ENCODE results near the gene EMILIN3.
A peak's percentile ranks its signal among the peaks of the same experiment; 100 is the strongest.

Gene EMILIN3

GRCh38 chr20:41373931-41374920, 7.6 kb upstream of the EMILIN3 start:
- H3K36me3 ChIP-seq (ENCODE audit: control insufficient read depth, insufficient read depth, low read length), result no peaks in the 10 kb centered on the region
- H3K4me3 ChIP-seq (ENCODE audit: low read length), result no peak overlapping the region
- DNase-seq (ENCODE audit: low read depth, low spot score), result no peak
- H3K9me3 ChIP-seq (ENCODE audit: control insufficient read depth, insufficient read depth, low read length), result peaks cover 3% of the 10 kb centered on the region
- peaks cover 2% of the 10 kb centered on the region; the same call in 1 of the 2 replicates for H3K27me3 ChIP-seq (ENCODE audit: control insufficient read depth, insufficient read depth, low read length)
- no CpG with 5 or more reads among the region's 9 CpGs for WGBS (ENCODE audit: insufficient coverage, insufficient read length)
- H3K27ac ChIP-seq (ENCODE audit: low read length), result no peak overlapping the region
- H3K4me1 ChIP-seq (ENCODE audit: control insufficient read depth, insufficient read depth, low read length), result no peaks in the 10 kb centered on the region; the same call in 1 of the 2 replicates

GRCh38 chr20:41373251-41373783, 6.7 kb upstream of the EMILIN3 start:
- no peak for DNase-seq (ENCODE audit: low read depth, low spot score)
- no peak overlapping the region for H3K4me3 ChIP-seq (ENCODE audit: low read length)
- H3K9me3 ChIP-seq (ENCODE audit: control insufficient read depth, insufficient read depth, low read length), result peaks cover 3% of the 10 kb centered on the region
- H3K36me3 ChIP-seq (ENCODE audit: control insufficient read depth, insufficient read depth, low read length), result no peaks in the 10 kb centered on the region
- no peak overlapping the region for H3K27ac ChIP-seq (ENCODE audit: low read length)
- peaks cover 2% of the 10 kb centered on the region; the same call in 1 of the 2 replicates for H3K27me3 ChIP-seq (ENCODE audit: control insufficient read depth, insufficient read depth, low read length)
- no peaks in the 10 kb centered on the region; the same call in 1 of the 2 replicates for H3K4me1 ChIP-seq (ENCODE audit: control insufficient read depth, insufficient read depth, low read length)
- no CpG with 5 or more reads among the region's 11 CpGs for WGBS (ENCODE audit: insufficient coverage, insufficient read length)

- Histone ChIP-seq H3K36me3 (ENCODE audit: control insufficient read depth, insufficient read depth, low read length) (no peaks in the 10 kb centered on the region), H3K9me3 (ENCODE audit: control insufficient read depth, insufficient read depth, low read length) (peaks cover 3% of the 10 kb centered on the region), H3K4me1 (ENCODE audit: control insufficient read depth, insufficient read depth, low read length) (no peaks in the 10 kb centered on the region; the same call in none of the 2 replicates), H3K27ac (ENCODE audit: low read length) (no peak overlapping the region), H3K4me3 (ENCODE audit: low read length) (no peak overlapping the region), H3K27me3 (ENCODE audit: control insufficient read depth, insufficient read depth, low read length) (peaks cover 17% of the 10 kb centered on the region)
- DNase-seq (ENCODE audit: low read depth, low spot score), result no peak
- WGBS (ENCODE audit: insufficient coverage, insufficient read length), result no CpG with 5 or more reads among the region's 4 CpGs
These were observed 4.8 kb upstream of the EMILIN3 start for GRCh38 chr20:41371371-41371770.

- H3K27me3 ChIP-seq (ENCODE audit: control insufficient read depth, insufficient read depth, low read length), result peaks cover 24% of the 10 kb centered on the region
- H3K27ac ChIP-seq (ENCODE audit: low read length), result no peak overlapping the region
- no peak overlapping the region for H3K4me3 ChIP-seq (ENCODE audit: low read length)
- no peaks in the 10 kb centered on the region for H3K36me3 ChIP-seq (ENCODE audit: control insufficient read depth, insufficient read depth, low read length)
- no peak for DNase-seq (ENCODE audit: low read depth, low spot score)
- no CpG with 5 or more reads among the region's 5 CpGs for whole genome bisulfite sequencing (ENCODE audit: insufficient coverage, insufficient read length)
- H3K4me1 ChIP-seq (ENCODE audit: control insufficient read depth, insufficient read depth, low read length), result no peaks in the 10 kb centered on the region; the same call in 1 of the 2 replicates
- peaks cover 3% of the 10 kb centered on the region for H3K9me3 ChIP-seq (ENCODE audit: control insufficient read depth, insufficient read depth, low read length)
These were observed 3.6 kb upstream of the EMILIN3 start for GRCh38 chr20:41370176-41370575.

- WGBS (ENCODE audit: insufficient coverage, insufficient read length), result no CpG with 5 or more reads among the region's 2 CpGs
- H3K27me3 ChIP-seq (ENCODE audit: control insufficient read depth, insufficient read depth, low read length), result peaks cover 27% of the 10 kb centered on the region
- DNase-seq (ENCODE audit: low read depth, low spot score), result no peak
- no peak overlapping the region for H3K27ac ChIP-seq (ENCODE audit: low read length)
- no peaks in the 10 kb centered on the region for H3K36me3 ChIP-seq (ENCODE audit: control insufficient read depth, insufficient read depth, low read length)
- no peak overlapping the region for H3K4me3 ChIP-seq (ENCODE audit: low read length)
- peaks cover 3% of the 10 kb centered on the region for H3K9me3 ChIP-seq (ENCODE audit: control insufficient read depth, insufficient read depth, low read length)
- no peaks in the 10 kb centered on the region; the same call in 1 of the 2 replicates for H3K4me1 ChIP-seq (ENCODE audit: control insufficient read depth, insufficient read depth, low read length)
These were observed 3.1 kb upstream of the EMILIN3 start for GRCh38 chr20:41369673-41370072.

GRCh38 chr20:41367956-41368355, 1.3 kb upstream of the EMILIN3 start:
- H3K4me3 ChIP-seq (ENCODE audit: low read length), result no peak overlapping the region
- H3K27me3 ChIP-seq (ENCODE audit: control insufficient read depth, insufficient read depth, low read length), result peaks cover 27% of the 10 kb centered on the region
- H3K9me3 ChIP-seq (ENCODE audit: control insufficient read depth, insufficient read depth, low read length), result peaks cover 3% of the 10 kb centered on the region
- DNase-seq (ENCODE audit: low read depth, low spot score), result no peak
- H3K36me3 ChIP-seq (ENCODE audit: control insufficient read depth, insufficient read depth, low read length), result no peaks in the 10 kb centered on the region
- WGBS (ENCODE audit: insufficient coverage, insufficient read length), result no CpG with 5 or more reads among the region's 3 CpGs
- no peaks in the 10 kb centered on the region; the same call in 1 of the 2 replicates for H3K4me1 ChIP-seq (ENCODE audit: control insufficient read depth, insufficient read depth, low read length)
- H3K27ac ChIP-seq (ENCODE audit: low read length), result no peak overlapping the region

GRCh38 chr20:41367393-41367695, 726 bp upstream of the EMILIN3 start:
- no CpG with 5 or more reads among the region's 13 CpGs for WGBS (ENCODE audit: insufficient coverage, insufficient read length)
- peaks cover 3% of the 10 kb centered on the region for H3K9me3 ChIP-seq (ENCODE audit: control insufficient read depth, insufficient read depth, low read length)
- no peak for DNase-seq (ENCODE audit: low read depth, low spot score)
- H3K27ac ChIP-seq (ENCODE audit: low read length), result no peak overlapping the region
- no peak overlapping the region; the same call in 1 of the 2 replicates for H3K4me3 ChIP-seq (ENCODE audit: low read length)
- no peaks in the 10 kb centered on the region for H3K36me3 ChIP-seq (ENCODE audit: control insufficient read depth, insufficient read depth, low read length)
- no peaks in the 10 kb centered on the region; the same call in 1 of the 2 replicates for H3K4me1 ChIP-seq (ENCODE audit: control insufficient read depth, insufficient read depth, low read length)
- H3K27me3 ChIP-seq (ENCODE audit: control insufficient read depth, insufficient read depth, low read length), result peaks cover 27% of the 10 kb centered on the region

GRCh38 chr20:41365777-41366545, 657 bp downstream of the EMILIN3 start:
- H3K4me3 ChIP-seq (ENCODE audit: low read length), result peak overlapping the region; percentile 39; the same call in 1 of the 2 replicates
- no peak for DNase-seq (ENCODE audit: low read depth, low spot score)
- H3K9me3 ChIP-seq (ENCODE audit: control insufficient read depth, insufficient read depth, low read length), result peaks cover 1% of the 10 kb centered on the region; the same call in 1 of the 2 replicates
- peaks cover 27% of the 10 kb centered on the region for H3K27me3 ChIP-seq (ENCODE audit: control insufficient read depth, insufficient read depth, low read length)
- no peak overlapping the region for H3K27ac ChIP-seq (ENCODE audit: low read length)
- H3K4me1 ChIP-seq (ENCODE audit: control insufficient read depth, insufficient read depth, low read length), result no peaks in the 10 kb centered on the region; the same call in 1 of the 2 replicates
- no peaks in the 10 kb centered on the region for H3K36me3 ChIP-seq (ENCODE audit: control insufficient read depth, insufficient read depth, low read length)
- no CpG with 5 or more reads among the region's 76 CpGs for WGBS (ENCODE audit: insufficient coverage, insufficient read length)

- no peak overlapping the region for H3K4me3 ChIP-seq (ENCODE audit: low read length)
- no peaks in the 10 kb centered on the region; the same call in 1 of the 2 replicates for H3K4me1 ChIP-seq (ENCODE audit: control insufficient read depth, insufficient read depth, low read length)
- WGBS (ENCODE audit: insufficient coverage, insufficient read length), result no CpG with 5 or more reads among the region's 19 CpGs
- no peaks in the 10 kb centered on the region for H3K36me3 ChIP-seq (ENCODE audit: control insufficient read depth, insufficient read depth, low read length)
- peaks cover 27% of the 10 kb centered on the region for H3K27me3 ChIP-seq (ENCODE audit: control insufficient read depth, insufficient read depth, low read length)
- H3K9me3 ChIP-seq (ENCODE audit: control insufficient read depth, insufficient read depth, low read length), result no peaks in the 10 kb centered on the region
- H3K27ac ChIP-seq (ENCODE audit: low read length), result no peak overlapping the region
- DNase-seq (ENCODE audit: low read depth, low spot score), result no peak
These were observed 1.5 kb downstream of the EMILIN3 start for GRCh38 chr20:41364967-41365765.

Data from iPS DF 6.9 (cell line).